Caco-2 (cell line): ENCODE results near the gene NFATC1. TPM values are rescaled to one million over a fixed set of nuclear protein-coding genes. Genes with fewer than 3 reads are reported as not detected.

ENCODE experiments used
- BruUV-seq: library from RNA; stranded (reverse); fragments of 400-500 nt; replicated peaks from 2 replicates; lab custom pipeline; 2021; lab: Mats Ljungman, UMichigan
- CTCF ChIA-PET: fragments of 300-600 bp; sonication (Branson Sonifier 250); formaldehyde crosslinking; loops from one replicate; lab custom pipeline; 2022; ENCODE audit warnings: antibody characterized with exemption; lab: Charles Lee
- POLR2A ChIA-PET: fragments of 300-600 bp; sonication (Branson Sonifier 250); formaldehyde crosslinking; loops from one replicate; lab custom pipeline; 2022; ENCODE audit warnings: antibody characterized with exemption; lab: Charles Lee
- DNase-seq, 2 experiments: peaks; one replicate each; pipeline versions ENCODE4 v3.0.0 to v3.0.0-alpha.2; 2020 to 2022
- H3K27me3 ChIP-seq: replicated peaks from 2 replicates; pipeline ENCODE4 v1.6.0; 2011; ENCODE audit warnings: low read length; ENCODE audit not compliant: control insufficient read depth, insufficient read depth
- H3K36me3 ChIP-seq: 2 replicates; pipeline ENCODE4 v1.5.1; 2011; ENCODE audit warnings: low read length; ENCODE audit not compliant: control insufficient read depth, insufficient read depth
- H3K4me1 ChIP-seq: fragments of 250-450 bp; sonication (Bioruptor Pico); 2 replicates; pipeline ENCODE4 v1.5.1; 2020; ENCODE audit warnings: mild to moderate bottlenecking
- H3K4me3 ChIP-seq: 2 replicates; pipeline ENCODE4 v1.5.1; 2011; ENCODE audit warnings: low read depth, mild to moderate bottlenecking, control low read depth, low read length
- H3K9me3 ChIP-seq: fragments of 250-450 bp; sonication (Bioruptor Pico); 2 replicates; pipeline ENCODE4 v1.5.1; 2020; ENCODE audit warnings: mild to moderate bottlenecking, moderate library complexity
- H3K27ac Mint-ChIP-seq: one replicate; pipeline ENCODE4 v1.8.0; 2022; ENCODE audit warnings: mixed read lengths; ENCODE audit not compliant: unreplicated experiment
- H3K27me3 Mint-ChIP-seq: one replicate; pipeline ENCODE4 v1.8.0; 2022; ENCODE audit warnings: mixed read lengths; ENCODE audit not compliant: insufficient read depth, unreplicated experiment
- H3K36me3 Mint-ChIP-seq: one replicate; pipeline ENCODE4 v1.8.0; 2022; ENCODE audit warnings: mild to moderate bottlenecking, mixed read lengths; ENCODE audit not compliant: insufficient read depth, unreplicated experiment
- H3K4me1 Mint-ChIP-seq: one replicate; pipeline ENCODE4 v1.8.0; 2022; ENCODE audit warnings: low read depth, mixed read lengths; ENCODE audit not compliant: unreplicated experiment
- H3K4me3 Mint-ChIP-seq: one replicate; pipeline ENCODE4 v1.8.0; 2022; ENCODE audit warnings: mild to moderate bottlenecking, moderate library complexity, mixed read lengths; ENCODE audit not compliant: unreplicated experiment
- H3K9me3 Mint-ChIP-seq: one replicate; pipeline ENCODE4 v1.8.0; 2022; ENCODE audit warnings: mixed read lengths; ENCODE audit not compliant: unreplicated experiment
- CTCF ChIP-seq, 2 experiments: fragments of 200-600 bp in 1 of 2; IDR thresholded peaks; 1 replicate in 1 of 2; 2 replicates in 1 of 2; pipeline versions ENCODE4 v1.5.1 to v1.8.0; 2011 to 2022; ENCODE audit warnings: antibody characterized with exemption in 1 of 2, control low read depth in 1 of 2, inconsistent platforms in 1 of 2, low read depth in 1 of 2, low read length in 1 of 2, mild to moderate bottlenecking in 1 of 2, moderate library complexity in 1 of 2; ENCODE audit not compliant: insufficient read depth in 1 of 2, severe bottlenecking in 1 of 2, unreplicated experiment in 1 of 2
- intact Hi-C: fragments of 100-400 bp; cut with micrococcal nuclease; formaldehyde crosslinking; loops from one replicate; pipeline ENCODE4 v1.10.0; 2022; ENCODE audit not compliant: unreplicated experiment
- total RNA-seq: library from RNA; stranded (reverse); gene quantifications from 2 replicates; pipeline ENCODE4 v1.2.3, GENCODE V29; 2022

NFATC1 gene
- total RNA-seq, 1 experiment from 2014 or later: 0.66 TPM

- intact Hi-C loops: no loop called here
- no peak for DNase-seq
- Histone ChIP-seq H3K36me3 (no peaks in the 10 kb centered on the region), H3K9me3 (no peaks in the 10 kb centered on the region), H3K4me3 (no peak overlapping the region), H3K4me1 (no peaks in the 10 kb centered on the region), H3K27me3 (no peaks in the 10 kb centered on the region)
- no peaks in the 10 kb centered on the region for H3K36me3 Mint-ChIP-seq
- no peak overlapping the region for H3K27ac Mint-ChIP-seq
- H3K27me3 Mint-ChIP-seq: no peaks in the 10 kb centered on the region
- TF ChIP-seq CTCF (IDR thresholded peaks at IDR 0.05; ENCODE audit: insufficient read depth in 1 of 2, low read depth in 1 of 2, low read length in 1 of 2, severe bottlenecking in 1 of 2, unreplicated experiment in 1 of 2): no peak
- CTCF ChIA-PET: no interaction called here
- no TSS peak for BruUV-seq
- H3K4me1 Mint-ChIP-seq: no peaks in the 10 kb centered on the region
- no peaks in the 10 kb centered on the region for H3K9me3 Mint-ChIP-seq
- POLR2A ChIA-PET: no interaction called here
- H3K4me3 Mint-ChIP-seq: no peak overlapping the region
Measured at GRCh38 chr18:79553696-79554095, 158.0 kb downstream of the NFATC1 start.

- H3K4me1 Mint-ChIP-seq: no peaks in the 10 kb centered on the region
- TF ChIP-seq CTCF (IDR thresholded peaks at IDR 0.05; ENCODE audit: insufficient read depth in 1 of 2, low read depth in 1 of 2, low read length in 1 of 2, severe bottlenecking in 1 of 2, unreplicated experiment in 1 of 2): no peak
- Histone ChIP-seq H3K4me1 (no peaks in the 10 kb centered on the region), H3K4me3 (no peak overlapping the region), H3K27me3 (no peaks in the 10 kb centered on the region), H3K9me3 (no peaks in the 10 kb centered on the region), H3K36me3 (no peaks in the 10 kb centered on the region)
- POLR2A ChIA-PET: no interaction called here
- no TSS peak for BruUV-seq
- H3K27ac Mint-ChIP-seq: no peak overlapping the region
- DNase-seq: no peak
- CTCF ChIA-PET: no interaction called here
- no peaks in the 10 kb centered on the region for H3K9me3 Mint-ChIP-seq
- intact Hi-C loops: no loop called here
- H3K36me3 Mint-ChIP-seq: no peaks in the 10 kb centered on the region
- H3K4me3 Mint-ChIP-seq: no peak overlapping the region
- no peaks in the 10 kb centered on the region for H3K27me3 Mint-ChIP-seq
Measured at GRCh38 chr18:79554321-79554720, 158.6 kb downstream of the NFATC1 start.

- Mint-ChIP-seq H3K4me3 (no peak overlapping the region), H3K27me3 (no peaks in the 10 kb centered on the region), H3K27ac (no peak overlapping the region), H3K36me3 (no peaks in the 10 kb centered on the region), H3K4me1 (no peaks in the 10 kb centered on the region), H3K9me3 (no peaks in the 10 kb centered on the region)
- no peak overlapping the region for H3K4me3 ChIP-seq
- no peaks in the 10 kb centered on the region for H3K4me1 ChIP-seq
- intact Hi-C loops: no loop called here
- no peak for DNase-seq
- H3K36me3 ChIP-seq: no peaks in the 10 kb centered on the region
- POLR2A ChIA-PET: no interaction called here
- H3K27me3 ChIP-seq: no peaks in the 10 kb centered on the region
- no TSS peak for BruUV-seq
- no peaks in the 10 kb centered on the region for H3K9me3 ChIP-seq
- TF ChIP-seq CTCF (IDR thresholded peaks at IDR 0.05; ENCODE audit: insufficient read depth in 1 of 2, low read depth in 1 of 2, low read length in 1 of 2, severe bottlenecking in 1 of 2, unreplicated experiment in 1 of 2): no peak
- CTCF ChIA-PET: no interaction called here
Measured at GRCh38 chr18:79554945-79555645, 159.4 kb downstream of the NFATC1 start.
